Spleen (tissue), 7 donors: ENCODE results near the gene SUPV3L1.

Experiments
- CTCF ChIP-seq, 11 experiments: fragments of 200-600 bp in 7 of 11; fragments of 450-650 bp in 4 of 11; sonication (generic) in 4 of 11; IDR thresholded peaks in 8 of 11; conservative IDR thresholded peaks in 3 of 11; 1 replicate in 7 of 11; 2 replicates in 4 of 11; pipeline versions ENCODE4 v1.4.0 to v1.8.0; 2016 to 2021; ENCODE audit warnings: antibody characterized with exemption in 11 of 11, inconsistent platforms in 4 of 11, mild to moderate bottlenecking in 1 of 11
- POLR2AphosphoS5 ChIP-seq, 3 donors: sonication (generic); formaldehyde crosslinking; IDR thresholded peaks; one replicate each; pipeline ENCODE4 v1.5.1; 2017; ENCODE audit warnings: antibody characterized with exemption in 3 of 3
- donor health status: DM: no; HTN: no; CAD: no; lungs with moderate emphysema.
- donor health status: DM: no; HTN: no; CAD: no.
- donor health status: DM: no; HTN: no; CAD: no.

- TF ChIP-seq CTCF (IDR thresholded peaks at IDR 0.05 in 8 of 11, conservative IDR thresholded peaks at IDR 0.05 in 3 of 11) = peak; percentile 46 to 86 (median 74)
- TF ChIP-seq POLR2AphosphoS5 (IDR thresholded peaks at IDR 0.05) = peak in 2 of 3 donors; percentile 68 to 77
Observed at GRCh38 chr10:69222157-69223027, 42.4 kb downstream of the SUPV3L1 start.
